HepG2 (cell line): Measurements from ENCODE around the gene ZNF174. TPM values are rescaled to one million over a fixed set of nuclear protein-coding genes. Genes with fewer than 3 reads are reported as not detected.
A peak's percentile ranks its signal among the peaks of the same experiment; 100 is the strongest.

Experiments
- ATF2 ChIP-seq: sonication (generic); formaldehyde crosslinking; IDR thresholded peaks from 2 replicates; pipeline ENCODE4 v1.4.0; 2020; ENCODE audit warnings: missing genetic modification reagents
- CEBPB ChIP-seq: IDR thresholded peaks from 2 replicates; pipeline ENCODE4 v1.6.1; 2011; ENCODE audit warnings: low read depth, low read length, improper control_type of control experiment, borderline replicate concordance
- CHD4 ChIP-seq: fragments of 200-600 bp; sonication (generic); IDR thresholded peaks from 2 replicates; pipeline ENCODE4 v1.7.0; 2017; ENCODE audit warnings: mild to moderate bottlenecking, low read length, borderline replicate concordance
- FOSL2 ChIP-seq: sonication (generic); formaldehyde crosslinking; IDR thresholded peaks from 2 replicates; pipeline ENCODE4 v1.4.0; 2020; ENCODE audit warnings: missing genetic modification reagents
- GZF1 ChIP-seq: sonication (generic); formaldehyde crosslinking; IDR thresholded peaks from 2 replicates; pipeline ENCODE4 v1.5.1; 2020; ENCODE audit warnings: mild to moderate bottlenecking, missing genetic modification reagents
- HNF1A ChIP-seq, 2 experiments: sonication (generic) in 1 of 2; formaldehyde crosslinking in 1 of 2; IDR thresholded peaks; 2 replicates each; pipeline versions ENCODE4 v1.4.0 to v1.6.1; 2016 to 2020; ENCODE audit warnings: borderline replicate concordance in 1 of 2, low read depth in 1 of 2, mild to moderate bottlenecking in 1 of 2, missing genetic modification reagents in 1 of 2
- HNRNPH1 ChIP-seq: fragments of 200-400 bp; formaldehyde crosslinking; optimal IDR thresholded peaks from 2 replicates; pipeline ENCODE3; 2017; ENCODE audit warnings: mild to moderate bottlenecking, low read depth, low read length
- LRRFIP1 ChIP-seq: sonication (generic); formaldehyde crosslinking; conservative IDR thresholded peaks from 2 replicates; pipeline ENCODE4 v1.4.0; 2020; ENCODE audit warnings: missing genetic modification reagents
- MED1 ChIP-seq: sonication (generic); formaldehyde crosslinking; IDR thresholded peaks from 2 replicates; pipeline ENCODE4 v1.4.0; 2020; ENCODE audit warnings: missing genetic modification reagents
- MED13 ChIP-seq: sonication (generic); formaldehyde crosslinking; IDR thresholded peaks from 2 replicates; pipeline ENCODE4 v1.5.0; 2020; ENCODE audit warnings: missing genetic modification reagents
- MXD4 ChIP-seq: IDR thresholded peaks from 2 replicates; pipeline ENCODE4 v1.6.1; 2016; ENCODE audit warnings: mild to moderate bottlenecking, missing biosample characterization, missing genetic modification reagents
- NFYC ChIP-seq: IDR thresholded peaks from 2 replicates; pipeline ENCODE4 v1.6.1; 2016; ENCODE audit warnings: missing genetic modification reagents, missing compliant biosample characterization
- NPAS2 ChIP-seq: sonication (generic); formaldehyde crosslinking; IDR thresholded peaks from 2 replicates; pipeline ENCODE4 v1.8.0; 2022; ENCODE audit warnings: mild to moderate bottlenecking, missing genetic modification reagents, borderline replicate concordance
- ZIK1 ChIP-seq: sonication (generic); formaldehyde crosslinking; IDR thresholded peaks from 2 replicates; pipeline ENCODE4 v1.5.0; 2020; ENCODE audit warnings: mild to moderate bottlenecking, low read depth, missing genetic modification reagents, borderline replicate concordance
- ZNF274 ChIP-seq: sonication (generic); formaldehyde crosslinking; IDR thresholded peaks from 2 replicates; pipeline ENCODE4 v1.5.1; 2020; ENCODE audit warnings: mild to moderate bottlenecking, missing genetic modification reagents
- ZNF574 ChIP-seq: sonication (generic); formaldehyde crosslinking; IDR thresholded peaks from 2 replicates; pipeline ENCODE4 v1.4.0; 2020; ENCODE audit warnings: missing genetic modification reagents
- ZZZ3 ChIP-seq: sonication (generic); formaldehyde crosslinking; IDR thresholded peaks from 2 replicates; pipeline ENCODE4 v1.4.0; 2020; ENCODE audit warnings: missing genetic modification reagents, mild to moderate bottlenecking, borderline replicate concordance
- polyA plus RNA-seq, 8 experiments: library from polyadenylated mRNA; depleted of rRNA in 3 of 8; stranded (reverse) in 7 of 8; unstranded in 1 of 8; fragments of >200 nt; fragmentation: Illumina TruSeq in 4 of 8; extraction: Trizol in 4 of 8; gene quantifications; 2 replicates each; pipeline versions ENCODE4 v1.2.1 to v1.2.3, GENCODE V29; 2011 to 2016; ENCODE audit warnings: low read depth in 4 of 8, missing spikeins in 1 of 8, mixed read lengths in 1 of 8; ENCODE audit not compliant: insufficient read depth in 1 of 8
- total RNA-seq, 5 experiments: library from RNA; depleted of rRNA; stranded (reverse); fragments of >200 nt; fragmentation: Illumina TruSeq; extraction: Trizol; gene quantifications; 2 replicates each; pipeline ENCODE4 v1.2.3, GENCODE V29; 2016; ENCODE audit warnings: low read depth in 1 of 5

The ZNF174 gene
- total and polyA plus RNA-seq, 2 of the 13 experiments (the other 11 are each of a cell fraction or from before 2014, with no cell fraction given): 8.3 to 10.6 TPM

- TF ChIP-seq HNF1A (IDR thresholded peaks at IDR 0.05; ENCODE audit: low read depth): no peak
- peak; percentile 68; the same call in 1 of the 2 replicates for TF ChIP-seq HNF1A (CRISPR knock-in tag; IDR thresholded peaks at IDR 0.05; ENCODE audit: borderline replicate concordance)
- no peak for TF ChIP-seq HNRNPH1
- peak; percentile 74; the same call in 1 of the 2 replicates for TF ChIP-seq ZNF274
- TF ChIP-seq ZZZ3 (CRISPR knock-in tag): peak; percentile 49; the same call in 1 of the 2 replicates
- TF ChIP-seq ATF2 (CRISPR knock-in tag): no peak; the same call in 1 of the 2 replicates
- peak; percentile 55; the same call in 1 of the 2 replicates for TF ChIP-seq ZIK1
- no peak for TF ChIP-seq GZF1 (CRISPR knock-in tag)
- no peak for TF ChIP-seq LRRFIP1 (CRISPR knock-in tag)
- peak; percentile 56; the same call in 1 of the 2 replicates for TF ChIP-seq MED13 (CRISPR knock-in tag)
- TF ChIP-seq FOSL2 (CRISPR knock-in tag): peak; percentile 21; the same call in 1 of the 2 replicates
- no peak for TF ChIP-seq NPAS2 (CRISPR knock-in tag)
- peak; percentile 88 for TF ChIP-seq MXD4
- TF ChIP-seq MED1 (CRISPR knock-in tag): peak; percentile 75
- peak; percentile 85 for TF ChIP-seq ZNF574 (CRISPR knock-in tag)
- TF ChIP-seq NFYC (CRISPR knock-in tag): peak; percentile 82
- TF ChIP-seq CEBPB: peak; percentile 37; the same call in 1 of the 2 replicates
- TF ChIP-seq CHD4: no peak
Measured at GRCh38 chr16:3457434-3458252, 56.6 kb downstream of the ZNF174 start (continued).
